ENCODE measurements around the gene UNC80.

GRCh38 chr2:209990838-209991237 is 219.2 kb downstream of the UNC80 start:
- TF ChIP-seq CTCF (conservative IDR thresholded peaks at IDR 0.05; ENCODE audit: low read depth, low read length) (no peak), MXI1 (IDR thresholded peaks at IDR 0.05; ENCODE audit: borderline replicate concordance, low read depth, low read length) (no peak), RFX5 (IDR thresholded peaks at IDR 0.05; ENCODE audit: low read depth, low read length) (no peak), POLR2A (IDR thresholded peaks at IDR 0.05; ENCODE audit: low read depth, low read length) (no peak), USF2 (IDR thresholded peaks at IDR 0.05; ENCODE audit: low read depth, low read length) (no peak), MAFK (IDR thresholded peaks at IDR 0.05; ENCODE audit: low read depth, low read length) (no peak), SMC3 (IDR thresholded peaks at IDR 0.05; ENCODE audit: low read depth, low read length) (no peak)

All from IMR-90 (cell line).